Measurements from ENCODE around the gene MAFG.

The MAFG gene

DNA sequence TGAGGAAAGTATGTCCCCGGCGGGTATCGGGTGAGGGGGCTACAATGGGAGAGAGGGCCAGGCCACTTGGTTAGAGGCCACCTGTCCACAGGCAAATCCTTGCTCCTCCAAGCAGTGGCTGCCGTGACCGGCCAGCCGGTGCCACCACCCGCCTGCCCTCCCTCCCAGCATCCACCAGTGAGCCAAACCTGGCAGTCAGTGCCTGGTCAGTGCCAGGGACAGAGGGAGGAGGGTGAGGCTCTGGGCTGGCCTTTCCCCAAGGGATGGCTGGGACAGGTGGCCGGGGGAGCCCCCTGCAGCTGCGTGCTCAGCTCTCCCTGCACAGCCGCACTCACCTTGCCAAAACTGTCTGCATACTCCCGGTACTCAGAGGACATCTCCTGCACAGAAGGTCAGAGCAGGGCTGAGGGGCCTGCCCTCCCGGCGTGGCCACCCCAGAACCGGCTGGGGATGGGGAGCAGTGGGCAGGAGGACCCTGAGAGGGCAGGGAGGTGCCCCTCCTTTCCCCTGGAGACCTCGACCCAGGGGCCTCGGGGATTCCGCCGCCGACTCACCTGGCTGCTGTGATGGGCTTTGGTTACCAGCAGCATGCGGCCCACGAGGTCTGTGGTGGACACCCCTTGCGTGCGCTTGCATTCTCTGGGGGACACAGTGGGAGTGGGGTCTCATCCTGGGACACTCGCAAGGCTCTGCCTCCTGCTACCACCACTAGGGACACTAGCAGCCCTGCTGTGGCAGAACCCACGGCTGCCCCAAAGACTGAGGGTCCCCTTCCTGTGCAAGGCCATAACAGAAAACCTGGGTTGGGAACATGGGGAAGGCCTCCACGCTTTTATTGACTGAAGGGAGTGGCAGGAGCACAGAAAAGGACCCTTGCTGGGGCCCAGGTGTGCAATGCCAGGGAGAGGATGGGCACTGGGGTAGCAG is 20.1 kb downstream of the MAFG start:
- no peak for DNase-seq

DNA sequence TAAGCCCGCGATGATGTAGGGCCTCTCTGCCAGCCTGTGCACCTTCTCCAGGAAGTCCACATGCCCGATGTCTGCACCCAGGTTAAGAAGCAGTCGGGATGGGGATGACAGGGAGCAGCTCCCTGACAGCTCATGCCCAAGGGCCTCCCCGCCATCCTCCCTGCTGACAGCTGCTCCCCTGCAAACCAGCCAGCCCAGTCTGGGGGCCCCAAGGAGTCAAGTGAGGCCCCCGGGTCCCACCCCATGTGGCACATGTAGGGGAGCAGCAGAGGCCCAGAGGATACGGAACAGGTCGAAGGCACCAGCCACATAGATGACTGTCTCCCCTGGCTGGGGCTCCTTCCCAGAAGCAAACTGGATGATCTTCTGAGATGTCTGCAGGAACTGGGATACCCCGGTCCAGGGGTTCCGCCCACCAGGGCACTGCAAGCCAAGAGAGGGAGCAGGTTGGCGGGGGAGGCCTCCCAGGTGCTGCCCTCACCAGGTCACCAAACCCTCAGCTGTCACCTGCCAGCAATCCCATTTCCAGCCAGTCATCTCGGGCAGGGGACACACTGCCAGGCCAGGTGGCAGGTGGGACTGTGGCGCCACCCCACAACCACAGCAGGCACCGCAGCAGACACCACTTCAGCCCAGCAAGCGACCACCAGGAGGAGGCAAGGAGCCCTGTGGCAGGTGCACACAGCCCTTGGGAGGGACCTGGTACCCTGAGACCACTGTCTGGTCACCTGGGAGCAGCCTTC is 20.9 kb downstream of the MAFG start:
- DNase-seq, result no peak

DNA sequence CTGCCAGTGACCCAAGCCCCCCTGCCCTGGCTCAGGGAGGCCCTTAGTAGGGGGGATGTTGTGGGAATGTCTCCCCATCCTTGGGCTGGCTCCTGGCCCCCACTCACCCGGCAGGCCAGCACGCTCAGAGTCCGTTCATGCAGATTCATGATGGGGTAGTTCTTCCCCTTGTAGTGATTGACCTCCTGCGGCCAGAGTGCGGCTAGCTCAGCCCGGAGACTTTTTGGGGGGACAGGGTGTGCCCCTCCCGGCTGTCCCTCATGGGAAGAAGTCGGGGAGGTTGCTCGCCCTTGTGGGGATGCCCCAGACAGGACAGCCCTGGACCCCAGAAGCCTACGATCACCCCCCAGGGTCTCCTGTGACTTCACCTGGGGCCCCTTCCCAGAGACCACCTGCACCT is 21.5 kb downstream of the MAFG start:
- no peak for DNase-seq

GRCh38 chr17:81905424-81905875 is 22.1 kb downstream of the MAFG start:
- no peak for DNase-seq

DNA sequence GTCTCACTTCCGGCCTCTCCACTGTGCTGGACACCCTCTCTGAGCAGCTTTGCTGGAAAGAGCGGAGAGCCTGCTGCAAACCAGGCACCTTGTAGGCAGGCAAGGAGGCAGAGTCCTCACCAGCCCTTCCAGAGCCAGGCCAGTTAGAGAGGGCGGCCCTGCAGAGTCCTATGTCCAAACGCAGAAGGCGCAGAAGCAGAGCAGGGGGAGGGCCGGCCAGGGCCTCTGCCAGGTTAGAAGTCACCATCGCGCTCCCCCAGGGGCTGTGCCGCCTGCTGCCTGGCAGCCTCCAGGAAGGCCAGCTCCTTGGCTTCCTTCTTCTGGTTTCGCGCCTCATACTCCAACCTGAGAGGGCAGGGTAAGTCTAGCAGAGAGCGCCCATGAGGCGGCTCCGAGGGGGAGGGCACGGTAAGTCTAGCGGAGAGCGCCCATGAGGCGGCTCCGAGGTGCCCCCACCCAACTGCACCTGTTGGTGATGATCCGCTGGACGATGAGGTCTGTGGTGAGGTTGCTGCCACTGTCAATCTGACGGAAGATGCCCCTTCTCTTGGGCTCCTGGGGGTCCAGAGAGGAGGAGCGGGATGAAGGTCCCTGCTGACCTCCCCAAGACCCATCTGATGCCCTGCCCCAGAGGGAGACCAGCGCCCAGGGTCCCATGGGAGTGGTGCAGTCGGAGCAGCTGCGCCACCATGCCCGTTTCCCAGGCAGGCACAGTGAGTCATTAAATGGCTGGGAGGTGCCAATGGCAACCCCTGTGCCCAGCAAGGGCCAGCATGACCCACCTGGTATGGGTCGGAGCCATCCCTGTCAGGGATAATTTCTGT is 22.7 kb downstream of the MAFG start:
- DNase-seq, result no peak

GRCh38 chr17:81903896-81904599 is 23.5 kb downstream of the MAFG start:
- DNase-seq, result no peak

- no peak for DNase-seq
These were observed 24.1 kb downstream of the MAFG start for GRCh38 chr17:81903415-81903831.

- DNase-seq, result no peak
These were observed 24.7 kb downstream of the MAFG start for GRCh38 chr17:81902653-81903414.

- peak; percentile 33 for DNase-seq
These were observed 25.4 kb downstream of the MAFG start, which contains the start of gene NPB for GRCh38 chr17:81902023-81902652. TSS of gene NPB (plus strand) at chr17:81902238. CDS start at chr17:81902278, 40 bp downstream.

GRCh38 chr17:81901167-81902022 is 26.1 kb downstream of the MAFG start:
- DNase-seq, result no peak

GRCh38 chr17:81900181-81900820 is 27.2 kb downstream of the MAFG start:
- no peak for DNase-seq

- no peak for DNase-seq
These were observed 27.9 kb downstream of the MAFG start for GRCh38 chr17:81899514-81900166.

DNA sequence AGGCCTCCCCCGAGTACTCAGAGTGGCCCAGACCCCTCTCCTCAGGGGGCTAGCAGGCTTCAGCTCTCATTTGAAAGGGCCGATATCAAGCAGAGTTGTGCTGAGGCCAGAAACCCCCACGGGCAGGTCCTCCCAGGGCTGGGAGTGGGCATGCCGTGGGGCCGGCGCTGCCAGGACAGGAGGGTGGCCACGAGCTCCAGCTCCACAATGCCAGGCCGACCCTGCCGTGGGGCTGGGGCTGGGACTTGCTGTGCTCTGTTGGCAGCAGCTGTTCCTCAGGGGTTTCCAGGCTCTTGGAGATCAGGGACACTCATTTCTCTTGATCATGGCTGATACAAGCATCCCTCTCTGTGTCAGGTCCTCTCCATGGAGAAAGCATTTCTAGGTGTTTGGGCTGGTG is 28.6 kb downstream of the MAFG start:
- DNase-seq, result no peak

- no peak for DNase-seq
These were observed 29.3 kb downstream of the MAFG start for GRCh38 chr17:81898029-81898866.

DNA sequence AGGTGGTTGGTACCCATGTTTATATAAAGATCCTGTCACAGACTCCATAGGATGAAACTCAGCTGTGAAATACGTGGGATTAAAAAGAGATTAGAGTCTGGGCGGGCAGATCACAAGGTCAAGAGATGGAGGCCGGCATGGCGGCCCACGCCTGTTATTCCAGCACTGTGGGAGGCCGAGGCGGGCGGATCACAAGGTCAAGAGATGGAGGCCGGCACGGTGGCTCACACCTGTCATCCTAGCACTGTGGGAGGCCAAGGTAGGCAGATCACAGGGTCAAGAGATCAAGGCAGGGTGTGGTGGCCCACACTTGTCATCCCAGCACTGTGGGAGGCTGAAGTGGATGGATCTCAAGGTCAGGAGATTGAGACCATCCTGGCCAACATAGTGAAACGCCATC is 32.1 kb downstream of the MAFG start:
- DNase-seq, result no peak

- no peak for DNase-seq
These were observed 36.3 kb downstream of the MAFG start for GRCh38 chr17:81891303-81891552.

DNA sequence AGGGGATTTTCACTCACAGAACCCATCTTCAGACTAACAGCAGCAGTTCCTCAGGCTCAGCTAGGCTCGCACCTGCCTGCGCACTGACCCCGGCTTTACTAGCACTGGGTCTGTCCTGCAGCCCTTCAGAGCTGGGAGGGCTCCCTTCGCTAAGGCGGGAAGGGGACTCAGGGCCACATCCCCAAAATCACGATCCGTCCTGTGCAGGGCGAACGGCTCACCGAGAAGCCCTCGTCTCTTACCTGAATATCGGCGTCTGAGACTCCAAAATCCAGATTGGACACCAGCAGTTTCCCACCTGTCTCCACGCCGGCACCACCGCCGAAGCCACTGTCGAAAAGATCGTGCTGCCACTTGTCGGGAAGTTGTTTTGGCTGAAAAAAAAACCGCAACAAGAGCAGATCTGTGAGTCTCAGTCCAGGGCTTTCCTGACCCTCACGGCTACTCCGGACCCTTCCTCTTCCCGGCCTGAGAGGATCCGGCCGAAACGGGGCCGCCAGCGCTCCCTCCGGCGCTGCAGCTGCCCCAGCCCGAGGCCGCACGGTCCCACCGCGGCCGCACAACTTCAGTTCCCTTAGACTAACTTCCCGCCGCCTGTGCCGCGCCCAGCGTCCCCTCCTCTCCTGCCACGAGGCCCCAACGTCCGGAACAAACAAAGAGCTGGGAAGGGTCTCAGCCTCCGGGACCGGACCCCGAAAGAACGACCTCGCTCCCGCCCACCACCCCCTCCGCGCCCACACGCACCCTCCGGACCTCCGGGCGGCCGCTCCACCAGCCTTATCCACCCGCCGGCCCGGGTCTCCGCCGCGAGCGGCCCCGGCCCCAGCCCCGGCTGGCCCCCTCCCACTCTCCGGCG is 36.9 kb downstream of the MAFG start:
- peak; percentile 46 for DNase-seq
